Measurements from ENCODE around the gene PTCSC3. TPM values are rescaled to one million over a fixed set of nuclear protein-coding genes. Genes with fewer than 3 reads are reported as not detected.

PTCSC3 gene
- total and polyA plus RNA-seq, 4 experiments from 2014 or later = not detected

DNA sequence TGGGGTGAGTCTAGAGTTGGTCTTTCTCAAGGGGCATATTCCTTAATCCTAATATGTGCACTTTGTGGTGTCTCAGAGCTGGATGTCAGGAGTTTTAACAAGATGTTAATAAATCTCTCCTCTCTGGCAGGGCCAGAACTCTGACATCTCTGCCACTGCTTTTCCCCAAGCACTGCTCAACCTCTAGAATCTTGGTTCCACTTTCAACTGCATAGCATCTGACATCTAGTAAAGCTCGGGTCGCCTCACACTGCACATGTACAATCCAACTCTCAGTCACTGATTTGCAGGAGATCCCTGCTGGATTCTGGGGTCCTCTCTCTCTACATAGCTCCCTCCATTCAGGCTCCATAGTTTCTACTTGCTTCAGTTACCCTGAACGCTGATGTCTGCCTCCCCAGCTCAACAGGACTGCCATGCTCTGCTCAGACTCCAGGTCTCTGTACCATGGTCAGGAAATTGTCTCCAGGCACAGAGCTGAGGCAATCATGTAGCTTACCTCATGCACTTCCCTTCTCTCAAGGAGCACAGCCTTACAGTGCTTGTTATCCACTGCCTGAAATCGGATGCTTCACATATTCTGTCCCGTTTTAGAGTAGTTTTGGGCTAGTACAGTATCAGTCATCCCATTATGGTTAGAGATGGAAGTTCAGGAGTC, 1.6 kb downstream of the PTCSC3 start:
- H3K9me3 ChIP-seq (ENCODE audit: control insufficient read depth in 1 of 2, low read length in 2 of 2) = no peaks in the 10 kb centered on the region
- H3K4me3 ChIP-seq (ENCODE audit: low read length in 2 of 2) = no peak overlapping the region
- H3K36me3 ChIP-seq (ENCODE audit: insufficient read depth, low read length) = no peaks in the 10 kb centered on the region
- no peak for DNase-seq
- no peak overlapping the region for H3K27ac ChIP-seq (ENCODE audit: low read depth, low read length)
- no peaks in the 10 kb centered on the region for H3K36me3 Mint-ChIP-seq
- no peaks in the 10 kb centered on the region for H3K9me3 Mint-ChIP-seq
- POLR2A ChIA-PET (ENCODE audit: partially characterized antibody) = no interaction called here
- H3K27me3 ChIP-seq (ENCODE audit: insufficient read depth, low read length) = no peaks in the 10 kb centered on the region
- H3K4me1 Mint-ChIP-seq = peaks cover 0 to 1% (median 0%) of the 10 kb centered on the region in 4 donors
- no peak overlapping the region for H3K4me3 Mint-ChIP-seq
- CTCF ChIA-PET (ENCODE audit: partially characterized antibody) = no interaction called here
- no peaks in the 10 kb centered on the region for H3K4me1 ChIP-seq (ENCODE audit: insufficient read depth, low read length)
- H3K27me3 Mint-ChIP-seq = peaks cover 0 to 5% of the 10 kb centered on the region in 2 donors
- H3K27ac Mint-ChIP-seq = no peak overlapping the region
- intact Hi-C loops (cut with micrococcal nuclease) = no loop called here

DNA sequence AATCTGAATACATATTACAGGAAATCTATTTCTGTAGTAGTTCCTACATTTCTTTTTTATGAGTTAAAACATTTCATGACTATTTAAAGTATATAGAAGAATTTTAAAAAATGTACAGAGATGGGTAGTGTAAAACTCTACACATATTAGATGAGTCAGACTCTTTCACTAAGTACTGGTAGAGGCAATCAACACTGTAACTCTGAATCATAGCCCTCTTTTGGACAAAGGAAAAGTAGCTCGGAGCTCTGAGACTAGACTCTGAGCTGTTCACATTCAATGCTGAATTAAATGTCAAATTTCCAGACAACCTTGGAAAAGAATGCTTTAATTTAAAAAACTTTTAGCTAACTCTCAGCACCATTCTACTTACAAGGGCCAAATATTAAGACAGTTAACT, 3.4 kb downstream of the PTCSC3 start:
- Histone ChIP-seq H3K4me1 (ENCODE audit: insufficient read depth, low read length) (no peaks in the 10 kb centered on the region), H3K9me3 (ENCODE audit: control insufficient read depth in 1 of 2, low read length in 2 of 2) (no peaks in the 10 kb centered on the region), H3K36me3 (ENCODE audit: insufficient read depth, low read length) (no peaks in the 10 kb centered on the region), H3K27ac (ENCODE audit: low read depth, low read length) (no peak overlapping the region), H3K4me3 (ENCODE audit: low read length in 2 of 2) (no peak overlapping the region), H3K27me3 (ENCODE audit: insufficient read depth, low read length) (no peaks in the 10 kb centered on the region)
- CTCF ChIA-PET (ENCODE audit: partially characterized antibody) = no interaction called here
- H3K27me3 Mint-ChIP-seq = peaks cover 0 to 5% of the 10 kb centered on the region in 2 donors
- POLR2A ChIA-PET (ENCODE audit: partially characterized antibody) = no interaction called here
- no peaks in the 10 kb centered on the region for H3K36me3 Mint-ChIP-seq
- H3K4me1 Mint-ChIP-seq = peaks cover 0 to 1% (median 0%) of the 10 kb centered on the region in 4 donors
- no peak for DNase-seq
- no peaks in the 10 kb centered on the region for H3K9me3 Mint-ChIP-seq
- H3K27ac Mint-ChIP-seq = no peak overlapping the region
- H3K4me3 Mint-ChIP-seq = no peak overlapping the region
- intact Hi-C loops (cut with micrococcal nuclease) = no loop called here

DNA sequence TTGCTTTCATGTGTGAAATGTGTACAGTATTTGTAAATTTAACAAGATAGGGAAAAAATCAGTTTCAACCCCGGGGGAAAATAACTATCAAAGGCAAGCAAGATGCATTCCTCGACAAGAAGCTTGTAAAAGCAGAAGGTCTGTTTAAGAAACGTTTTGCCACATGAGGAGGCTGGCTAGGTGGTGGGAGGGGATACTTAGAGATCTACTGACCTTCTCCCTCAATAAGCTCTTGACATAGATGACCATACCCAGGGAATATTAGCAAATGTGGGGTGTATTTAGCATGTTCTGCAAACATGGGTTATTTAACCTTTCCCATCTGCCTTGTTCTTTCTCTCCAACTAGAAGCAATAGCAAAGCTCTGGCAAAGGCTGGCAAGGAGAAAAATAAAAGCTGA, 4.9 kb downstream of the PTCSC3 start:
- Histone ChIP-seq H3K4me1 (ENCODE audit: insufficient read depth, low read length) (no peaks in the 10 kb centered on the region), H3K4me3 (ENCODE audit: low read length in 2 of 2) (no peak overlapping the region), H3K27ac (ENCODE audit: low read depth, low read length) (no peak overlapping the region), H3K36me3 (ENCODE audit: insufficient read depth, low read length) (no peaks in the 10 kb centered on the region), H3K9me3 (ENCODE audit: control insufficient read depth in 1 of 2, low read length in 2 of 2) (no peaks in the 10 kb centered on the region), H3K27me3 (ENCODE audit: insufficient read depth, low read length) (no peaks in the 10 kb centered on the region)
- CTCF ChIA-PET (ENCODE audit: partially characterized antibody) = interaction anchor here (1.0 kb wide), 1 partner anchor 202 kb away, joined by 3 read pairs; no protein-coding TSS in a partner anchor
- no peak for DNase-seq
- no peak overlapping the region for H3K4me3 Mint-ChIP-seq
- H3K27ac Mint-ChIP-seq = no peak overlapping the region
- H3K4me1 Mint-ChIP-seq = peaks cover 0 to 1% (median 0%) of the 10 kb centered on the region in 4 donors
- POLR2A ChIA-PET (ENCODE audit: partially characterized antibody) = no interaction called here
- intact Hi-C loops (cut with micrococcal nuclease) = no loop called here
- no peaks in the 10 kb centered on the region for H3K36me3 Mint-ChIP-seq
- H3K27me3 Mint-ChIP-seq = peaks cover 0 to 5% of the 10 kb centered on the region in 2 donors
- no peaks in the 10 kb centered on the region for H3K9me3 Mint-ChIP-seq

DNA sequence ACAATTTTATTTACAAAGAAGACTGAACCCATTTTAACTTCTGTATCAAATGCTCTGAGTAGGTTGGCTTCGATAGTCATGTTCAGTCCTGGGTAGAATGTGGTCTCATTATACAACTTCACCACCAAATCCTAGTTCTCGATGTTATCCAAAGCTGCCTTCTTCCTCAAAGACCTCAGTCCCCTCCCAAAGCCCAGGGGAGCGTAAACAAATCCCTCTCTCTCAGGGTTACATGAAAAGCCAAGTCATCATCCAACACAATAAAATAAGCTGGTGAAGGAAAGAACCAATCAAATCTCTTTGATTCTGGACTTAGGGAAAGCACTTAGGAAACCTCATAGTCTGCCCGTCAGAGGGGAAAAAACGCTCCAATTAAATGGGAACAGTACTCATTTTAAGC, 9.1 kb downstream of the PTCSC3 start:
- no peak for DNase-seq
- peaks cover 3% of the 10 kb centered on the region in 2 donors for H3K27me3 Mint-ChIP-seq
- no peaks in the 10 kb centered on the region for H3K36me3 ChIP-seq (ENCODE audit: insufficient read depth, low read length)
- POLR2A ChIA-PET (ENCODE audit: partially characterized antibody) = no interaction called here
- H3K27ac ChIP-seq (ENCODE audit: low read depth, low read length) = no peak overlapping the region
- no peaks in the 10 kb centered on the region for H3K4me1 ChIP-seq (ENCODE audit: insufficient read depth, low read length)
- CTCF ChIA-PET (ENCODE audit: partially characterized antibody) = no interaction called here
- H3K27ac Mint-ChIP-seq = no peak overlapping the region
- no peaks in the 10 kb centered on the region for H3K4me1 Mint-ChIP-seq
- peaks cover 0 to 2% (median 0%) of the 10 kb centered on the region in 8 donors for H3K9me3 Mint-ChIP-seq
- intact Hi-C loops (cut with micrococcal nuclease) = no loop called here
- H3K36me3 Mint-ChIP-seq = no peaks in the 10 kb centered on the region
- H3K9me3 ChIP-seq (ENCODE audit: control insufficient read depth in 1 of 2, low read length in 2 of 2) = no peaks in the 10 kb centered on the region
- H3K4me3 ChIP-seq (ENCODE audit: low read length in 2 of 2) = no peak overlapping the region
- H3K4me3 Mint-ChIP-seq = no peak overlapping the region
- no peaks in the 10 kb centered on the region for H3K27me3 ChIP-seq (ENCODE audit: insufficient read depth, low read length)

DNA sequence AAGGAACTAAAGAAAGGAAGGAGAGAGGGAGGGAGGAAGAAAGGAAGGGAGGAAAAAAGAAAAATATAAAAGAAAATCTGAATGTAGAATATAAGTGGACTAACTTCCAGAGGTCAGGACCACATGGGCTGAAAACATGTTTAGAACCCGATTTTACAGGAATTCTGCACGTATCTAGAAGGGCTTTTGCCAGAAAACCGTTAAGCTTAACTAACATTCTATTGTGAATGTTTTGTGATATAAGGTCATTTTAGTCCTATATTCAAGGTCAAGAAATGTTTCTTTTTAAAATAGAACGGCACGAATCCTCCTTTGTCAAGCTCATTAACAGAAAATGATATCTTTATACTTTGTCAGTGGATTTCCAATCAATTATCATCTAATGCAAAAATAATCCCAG, 13.1 kb downstream of the PTCSC3 start:
- intact Hi-C loops (cut with micrococcal nuclease) = no loop called here
- no peaks in the 10 kb centered on the region for H3K36me3 ChIP-seq (ENCODE audit: insufficient read depth, low read length)
- Mint-ChIP-seq H3K9me3 (peaks cover 0 to 4% (median 0%) of the 10 kb centered on the region in 8 donors), H3K4me1 (no peaks in the 10 kb centered on the region), H3K4me3 (no peak overlapping the region), H3K36me3 (no peaks in the 10 kb centered on the region), H3K27me3 (peaks cover 4 to 6% of the 10 kb centered on the region in 2 donors), H3K27ac (no peak overlapping the region)
- ChIA-PET POLR2A (ENCODE audit: partially characterized antibody) (no interaction called here), CTCF (ENCODE audit: partially characterized antibody) (no interaction called here)
- no peak overlapping the region for H3K27ac ChIP-seq (ENCODE audit: low read depth, low read length)
- H3K4me1 ChIP-seq (ENCODE audit: insufficient read depth, low read length) = no peaks in the 10 kb centered on the region
- DNase-seq = no peak
- no peaks in the 10 kb centered on the region for H3K9me3 ChIP-seq (ENCODE audit: control insufficient read depth in 1 of 2, low read length in 2 of 2)
- no peaks in the 10 kb centered on the region for H3K27me3 ChIP-seq (ENCODE audit: insufficient read depth, low read length)
- H3K4me3 ChIP-seq (ENCODE audit: low read length in 2 of 2) = no peak overlapping the region

DNA sequence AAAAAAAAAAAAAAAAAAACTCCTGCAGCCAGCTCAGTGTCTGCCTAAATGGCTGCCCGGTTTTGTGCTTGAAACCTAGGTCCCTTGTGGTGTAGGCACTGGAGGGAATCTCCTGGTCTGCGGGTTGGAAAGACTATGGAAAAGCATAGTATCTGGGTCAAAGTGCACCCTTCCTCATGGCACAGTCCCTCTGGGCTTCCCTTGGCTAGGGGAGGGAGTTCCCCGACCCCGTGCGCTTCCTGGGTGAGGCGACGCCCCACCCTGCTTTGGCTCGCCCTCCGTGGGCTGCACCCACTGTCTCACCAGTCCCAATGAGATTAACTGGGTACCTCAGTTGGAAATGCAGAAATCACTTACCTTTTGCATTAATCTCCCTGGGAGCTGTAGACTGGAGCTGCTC, 14.3 kb downstream of the PTCSC3 start:
- no peaks in the 10 kb centered on the region for H3K4me1 ChIP-seq (ENCODE audit: insufficient read depth, low read length)
- H3K36me3 ChIP-seq (ENCODE audit: insufficient read depth, low read length) = no peaks in the 10 kb centered on the region
- no peaks in the 10 kb centered on the region for H3K36me3 Mint-ChIP-seq
- peaks cover 0 to 4% (median under 1%) of the 10 kb centered on the region in 8 donors for H3K9me3 Mint-ChIP-seq
- no peak overlapping the region for H3K27ac Mint-ChIP-seq
- no peak for DNase-seq
- H3K4me3 ChIP-seq (ENCODE audit: low read length in 2 of 2) = no peak overlapping the region
- ChIA-PET CTCF (ENCODE audit: partially characterized antibody) (no interaction called here), POLR2A (ENCODE audit: partially characterized antibody) (no interaction called here)
- H3K27me3 ChIP-seq (ENCODE audit: insufficient read depth, low read length) = no peaks in the 10 kb centered on the region
- H3K4me3 Mint-ChIP-seq = no peak overlapping the region
- H3K27ac ChIP-seq (ENCODE audit: low read depth, low read length) = no peak overlapping the region
- H3K27me3 Mint-ChIP-seq = peaks cover 4 to 6% of the 10 kb centered on the region in 2 donors
- no peaks in the 10 kb centered on the region for H3K4me1 Mint-ChIP-seq
- intact Hi-C loops (cut with micrococcal nuclease) = no loop called here
- H3K9me3 ChIP-seq (ENCODE audit: control insufficient read depth in 1 of 2, low read length in 2 of 2) = no peaks in the 10 kb centered on the region

DNA sequence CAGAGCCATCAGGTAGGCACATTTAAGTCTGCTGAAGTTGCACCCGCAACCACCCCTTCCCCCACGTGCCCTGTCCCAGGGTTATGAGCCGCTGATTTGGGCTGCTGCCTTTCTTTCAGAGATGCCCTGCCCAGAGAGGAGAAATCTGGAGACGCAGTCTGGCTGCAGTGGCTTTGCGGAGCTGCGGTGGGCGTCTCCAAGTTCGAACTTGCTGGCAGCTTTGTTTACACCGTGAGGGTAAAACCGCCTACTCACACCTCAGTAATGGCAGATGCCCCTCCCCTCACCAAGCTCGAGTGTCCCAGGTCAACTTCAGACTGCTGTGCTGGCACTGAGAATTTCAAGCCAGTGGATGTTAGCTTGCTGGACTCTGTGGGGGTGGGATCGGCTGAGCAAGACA, 14.7 kb downstream of the PTCSC3 start:
- POLR2A ChIA-PET (ENCODE audit: partially characterized antibody) = no interaction called here
- H3K4me3 Mint-ChIP-seq = no peak overlapping the region
- no peak for DNase-seq
- Histone ChIP-seq H3K27me3 (ENCODE audit: insufficient read depth, low read length) (no peaks in the 10 kb centered on the region), H3K36me3 (ENCODE audit: insufficient read depth, low read length) (no peaks in the 10 kb centered on the region), H3K27ac (ENCODE audit: low read depth, low read length) (no peak overlapping the region), H3K9me3 (ENCODE audit: control insufficient read depth in 1 of 2, low read length in 2 of 2) (no peaks in the 10 kb centered on the region), H3K4me3 (ENCODE audit: low read length in 2 of 2) (no peak overlapping the region), H3K4me1 (ENCODE audit: insufficient read depth, low read length) (no peaks in the 10 kb centered on the region)
- H3K4me1 Mint-ChIP-seq = no peaks in the 10 kb centered on the region
- H3K9me3 Mint-ChIP-seq = peaks cover 0 to 5% (median 2%) of the 10 kb centered on the region in 8 donors
- CTCF ChIA-PET (ENCODE audit: partially characterized antibody) = no interaction called here
- no peak overlapping the region for H3K27ac Mint-ChIP-seq
- intact Hi-C loops (cut with micrococcal nuclease) = no loop called here
- no peaks in the 10 kb centered on the region for H3K36me3 Mint-ChIP-seq
- H3K27me3 Mint-ChIP-seq = peaks cover 4 to 6% of the 10 kb centered on the region in 2 donors

DNA sequence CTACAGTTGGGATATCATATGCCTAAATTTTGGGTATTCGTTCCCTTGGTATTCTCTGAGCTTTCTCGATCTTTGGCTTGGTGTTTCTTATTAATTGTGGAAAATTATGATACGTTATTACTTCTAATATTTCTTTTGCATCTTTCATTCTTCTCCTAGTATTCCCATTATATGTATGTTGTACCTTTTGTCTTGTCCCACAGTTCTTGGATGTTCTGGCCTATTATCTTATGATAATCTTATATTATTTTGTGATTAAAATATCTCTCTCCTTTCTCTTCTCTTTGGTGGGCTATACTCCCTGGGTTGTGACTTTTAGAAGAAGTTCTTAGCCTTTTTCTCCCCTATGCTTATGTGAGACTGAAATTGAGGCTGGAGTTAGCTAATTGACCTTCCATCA, 25.2 kb downstream of the PTCSC3 start:
- POLR2A ChIA-PET (ENCODE audit: partially characterized antibody) = no interaction called here
- Histone ChIP-seq H3K4me1 (ENCODE audit: insufficient read depth, low read length) (no peaks in the 10 kb centered on the region), H3K4me3 (ENCODE audit: low read length in 2 of 2) (no peak overlapping the region), H3K36me3 (ENCODE audit: insufficient read depth, low read length) (no peaks in the 10 kb centered on the region), H3K9me3 (ENCODE audit: control insufficient read depth in 1 of 2, low read length in 2 of 2) (no peaks in the 10 kb centered on the region), H3K27me3 (ENCODE audit: insufficient read depth, low read length) (no peaks in the 10 kb centered on the region), H3K27ac (ENCODE audit: low read depth, low read length) (no peak overlapping the region)
- Mint-ChIP-seq H3K36me3 (no peaks in the 10 kb centered on the region), H3K9me3 (peaks cover 1 to 22% (median 10%) of the 10 kb centered on the region in 8 donors), H3K4me3 (no peak overlapping the region), H3K4me1 (no peaks in the 10 kb centered on the region), H3K27me3 (peaks cover 2 to 3% of the 10 kb centered on the region in 2 donors), H3K27ac (no peak overlapping the region)
- DNase-seq = no peak
- CTCF ChIA-PET (ENCODE audit: partially characterized antibody) = no interaction called here
- intact Hi-C loops (cut with micrococcal nuclease) = no loop called here
